ENCODE data around the gene CHN2.

CHN2 gene

GRCh38 chr7:29170781-29171180 lies 23.8 kb upstream of the CHN2 start:
- Histone ChIP-seq H3K9me3 (ENCODE audit: insufficient read depth, low read length) (0 out of 2 replicates have a peak, but pooled peaks cover 6% of the 10 kb centered on the region), H3K9me2 (replicated peaks; ENCODE audit: insufficient read depth, low read length) (no peaks in the 10 kb centered on the region), H3K27me3 (ENCODE audit: low read length) (no peaks in the 10 kb centered on the region), H3K9ac (ENCODE audit: low read length) (no peak overlapping the region), H2AFZ (ENCODE audit: low read depth, low read length, severe bottlenecking) (no peak overlapping the region), H3K4me2 (ENCODE audit: low read depth, low read length, poor library complexity, severe bottlenecking) (no peak overlapping the region), H3K79me2 (ENCODE audit: insufficient read depth, low read length) (no peaks in the 10 kb centered on the region), H3K36me3 (ENCODE audit: low read length) (no peaks in the 10 kb centered on the region), H3K4me3 (ENCODE audit: insufficient read depth, low read length, poor library complexity, severe bottlenecking) (no peak overlapping the region), H4K20me1 (ENCODE audit: low read depth, low read length) (no peaks in the 10 kb centered on the region), H3F3A (ENCODE audit: insufficient read depth) (no peaks in the 10 kb centered on the region), H3K27ac (ENCODE audit: low read depth, low read length) (no peak overlapping the region)
- TF ChIP-seq EZH2phosphoT487 (conservative IDR thresholded peaks at IDR 0.05; ENCODE audit: low read length), result no peak

- H3K27ac ChIP-seq (ENCODE audit: low read depth, low read length), result no peak overlapping the region
- H3K79me2 ChIP-seq (ENCODE audit: insufficient read depth, low read length), result no peaks in the 10 kb centered on the region
- H3K27me3 ChIP-seq (ENCODE audit: low read length), result no peaks in the 10 kb centered on the region
- no peak overlapping the region for H3K9ac ChIP-seq (ENCODE audit: low read length)
- no peak overlapping the region for H2AFZ ChIP-seq (ENCODE audit: low read depth, low read length, severe bottlenecking)
- H3K9me3 ChIP-seq (ENCODE audit: insufficient read depth, low read length), result no peaks in the 10 kb centered on the region
- H3K4me3 ChIP-seq (ENCODE audit: insufficient read depth, low read length, poor library complexity, severe bottlenecking), result no peak overlapping the region
- H3F3A ChIP-seq (ENCODE audit: insufficient read depth), result no peaks in the 10 kb centered on the region
- H4K20me1 ChIP-seq (ENCODE audit: low read depth, low read length), result no peaks in the 10 kb centered on the region
- no peak overlapping the region for H3K4me2 ChIP-seq (ENCODE audit: low read depth, low read length, poor library complexity, severe bottlenecking)
- TF ChIP-seq EZH2phosphoT487 (conservative IDR thresholded peaks at IDR 0.05; ENCODE audit: low read length) (no peak), CTCF (IDR thresholded peaks at IDR 0.05; ENCODE audit: insufficient read depth, low read length, poor library complexity, severe bottlenecking) (no peak)
- no peaks in the 10 kb centered on the region for H3K36me3 ChIP-seq (ENCODE audit: low read length)
- no peaks in the 10 kb centered on the region for H3K9me2 ChIP-seq (replicated peaks; ENCODE audit: insufficient read depth, low read length)
Observed at GRCh38 chr7:29173458-29173857, 21.1 kb upstream of the CHN2 start.

- H3K79me2 ChIP-seq (ENCODE audit: insufficient read depth, low read length), result no peaks in the 10 kb centered on the region
- no peak overlapping the region for H3K4me3 ChIP-seq (ENCODE audit: insufficient read depth, low read length, poor library complexity, severe bottlenecking)
- H3K9me2 ChIP-seq (replicated peaks; ENCODE audit: insufficient read depth, low read length), result no peaks in the 10 kb centered on the region
- TF ChIP-seq EZH2phosphoT487 (conservative IDR thresholded peaks at IDR 0.05; ENCODE audit: low read length), result no peak
- TF ChIP-seq CTCF (IDR thresholded peaks at IDR 0.05; ENCODE audit: insufficient read depth, low read length, poor library complexity, severe bottlenecking), result no peak
- H3K9me3 ChIP-seq (ENCODE audit: insufficient read depth, low read length), result no peaks in the 10 kb centered on the region
- no peaks in the 10 kb centered on the region for H3K27me3 ChIP-seq (ENCODE audit: low read length)
- no peak overlapping the region for H3K9ac ChIP-seq (ENCODE audit: low read length)
- no peaks in the 10 kb centered on the region for H3F3A ChIP-seq (ENCODE audit: insufficient read depth)
- H2AFZ ChIP-seq (ENCODE audit: low read depth, low read length, severe bottlenecking), result no peak overlapping the region
- H3K27ac ChIP-seq (ENCODE audit: low read depth, low read length), result no peak overlapping the region
- no peaks in the 10 kb centered on the region for H3K36me3 ChIP-seq (ENCODE audit: low read length)
- H3K4me2 ChIP-seq (ENCODE audit: low read depth, low read length, poor library complexity, severe bottlenecking), result no peak overlapping the region
- H4K20me1 ChIP-seq (ENCODE audit: low read depth, low read length), result no peaks in the 10 kb centered on the region
Observed at GRCh38 chr7:29177963-29178600, 16.5 kb upstream of the CHN2 start.

GRCh38 chr7:29179115-29179514 lies 15.5 kb upstream of the CHN2 start:
- no peaks in the 10 kb centered on the region for H3K9me2 ChIP-seq (replicated peaks; ENCODE audit: insufficient read depth, low read length)
- no peaks in the 10 kb centered on the region for H3K9me3 ChIP-seq (ENCODE audit: insufficient read depth, low read length)
- no peak overlapping the region for H3K4me3 ChIP-seq (ENCODE audit: insufficient read depth, low read length, poor library complexity, severe bottlenecking)
- H3K27ac ChIP-seq (ENCODE audit: low read depth, low read length), result no peak overlapping the region
- H2AFZ ChIP-seq (ENCODE audit: low read depth, low read length, severe bottlenecking), result no peak overlapping the region
- H3F3A ChIP-seq (ENCODE audit: insufficient read depth), result no peaks in the 10 kb centered on the region
- no peak overlapping the region for H3K4me2 ChIP-seq (ENCODE audit: low read depth, low read length, poor library complexity, severe bottlenecking)
- no peaks in the 10 kb centered on the region for H3K27me3 ChIP-seq (ENCODE audit: low read length)
- no peaks in the 10 kb centered on the region for H3K79me2 ChIP-seq (ENCODE audit: insufficient read depth, low read length)
- TF ChIP-seq CTCF (IDR thresholded peaks at IDR 0.05; ENCODE audit: insufficient read depth, low read length, poor library complexity, severe bottlenecking), result no peak
- TF ChIP-seq EZH2phosphoT487 (conservative IDR thresholded peaks at IDR 0.05; ENCODE audit: low read length), result no peak
- H4K20me1 ChIP-seq (ENCODE audit: low read depth, low read length), result no peaks in the 10 kb centered on the region
- H3K36me3 ChIP-seq (ENCODE audit: low read length), result no peaks in the 10 kb centered on the region
- no peak overlapping the region for H3K9ac ChIP-seq (ENCODE audit: low read length)
